GM23248 (cell line): Measurements from ENCODE around the gene OSR1. TPM values are rescaled to one million over a fixed set of nuclear protein-coding genes. Genes with fewer than 3 reads are reported as not detected.

Experiments used
- DNase-seq: peaks from one replicate; pipeline ENCODE4 v3.0.0-alpha.2; 2015
- H2AFZ ChIP-seq: fragments of 200-600 bp; sonication (generic); 2 replicates; pipeline ENCODE4 v1.6.1; 2016; ENCODE audit warnings: antibody characterized with exemption
- H3F3A ChIP-seq: fragments of 200-600 bp; sonication (generic); 2 replicates; pipeline ENCODE4 v1.6.1; 2016; ENCODE audit warnings: mild to moderate bottlenecking, antibody characterized with exemption, mixed run types; ENCODE audit not compliant: insufficient read depth
- H3K27ac ChIP-seq: fragments of 200-600 bp; sonication (generic); 2 replicates; pipeline ENCODE4 v1.5.1; 2016; ENCODE audit warnings: mild to moderate bottlenecking
- H3K27me3 ChIP-seq: fragments of 200-600 bp; sonication (generic); replicated peaks from 2 replicates; pipeline ENCODE4 v1.6.1; 2016; ENCODE audit warnings: mild to moderate bottlenecking; ENCODE audit not compliant: insufficient read depth
- H3K36me3 ChIP-seq: fragments of 200-600 bp; sonication (generic); 2 replicates; pipeline ENCODE4 v1.6.1; 2016; ENCODE audit warnings: low read depth, mild to moderate bottlenecking
- H3K4me1 ChIP-seq: fragments of 200-600 bp; sonication (generic); 2 replicates; pipeline ENCODE4 v1.6.1; 2016; ENCODE audit warnings: mild to moderate bottlenecking; ENCODE audit not compliant: insufficient read depth
- H3K4me2 ChIP-seq: fragments of 200-600 bp; sonication (generic); one replicate; pipeline ENCODE4 v1.6.1; 2016; ENCODE audit warnings: mild to moderate bottlenecking; ENCODE audit not compliant: unreplicated experiment
- H3K4me3 ChIP-seq: fragments of 200-600 bp; sonication (generic); 2 replicates; pipeline ENCODE4 v1.5.1; 2016; ENCODE audit warnings: mild to moderate bottlenecking
- H3K79me2 ChIP-seq: fragments of 200-600 bp; sonication (generic); 2 replicates; pipeline ENCODE4 v1.6.1; 2016; ENCODE audit warnings: mild to moderate bottlenecking; ENCODE audit not compliant: insufficient read depth
- H3K9ac ChIP-seq: fragments of 200-600 bp; sonication (generic); 2 replicates; pipeline ENCODE4 v1.6.1; 2016; ENCODE audit warnings: mild to moderate bottlenecking
- H3K9me2 ChIP-seq: fragments of 200-600 bp; sonication (generic); 2 replicates; pipeline ENCODE4 v1.6.1; 2016; ENCODE audit warnings: mixed run types, mild to moderate bottlenecking, moderate library complexity; ENCODE audit not compliant: insufficient read depth
- H3K9me3 ChIP-seq: fragments of 200-600 bp; sonication (generic); one replicate; pipeline ENCODE4 v1.6.1; 2017; ENCODE audit warnings: low read depth
- H4K20me1 ChIP-seq: fragments of 200-600 bp; sonication (generic); 2 replicates; pipeline ENCODE4 v1.6.0; 2016; ENCODE audit not compliant: insufficient read depth
- EZH2 ChIP-seq: fragments of 200-600 bp; sonication (generic); IDR thresholded peaks from 2 replicates; pipeline ENCODE4 v1.6.1; 2018; ENCODE audit warnings: antibody characterized with exemption, mild to moderate bottlenecking; ENCODE audit not compliant: insufficient read depth, poor library complexity, severe bottlenecking
- EZH2phosphoT487 ChIP-seq: fragments of 200-600 bp; sonication (generic); IDR thresholded peaks from 2 replicates; pipeline ENCODE4 v1.6.1; 2018; ENCODE audit warnings: antibody characterized with exemption, moderate library complexity, mild to moderate bottlenecking, low read depth; ENCODE audit not compliant: insufficient read depth
- WGBS, 2 experiments: methylation state at CpG; one replicate each; pipeline ENCODE4 v1.1.6; 2015 to 2017; ENCODE audit warnings: low lambda C conversion rate in 2 of 2, low coverage in 1 of 2; ENCODE audit errors: missing lambda C conversion rate in 2 of 2; 5-methylcytosine and 5-hydroxymethylcytosine counted together
- in situ Hi-C: fragments of 300-500 bp; cut with MboI; formaldehyde crosslinking; loops from 2 replicates; pipeline ENCODE4 v1.15.0; 2020
- microRNA-seq: library from miRNA; unstranded; fragments of <30 nt; microRNA quantifications from one replicate; pipeline ENCODE4, GENCODE V29; 2016; ENCODE audit warnings: borderline number of aligned reads
- polyA plus RNA-seq: library from polyadenylated mRNA; unstranded; fragments of >200 nt; fragmentation: Nextera tagmentation; extraction: Ambion mirVana; gene quantifications from 2 replicates; pipeline ENCODE4 v1.2.1, GENCODE V29; 2016
- small RNA-seq: library from RNA; depleted of rRNA; stranded (forward); fragments of <200 nt; gene quantifications from one replicate; pipeline ENCODE3, GENCODE V24; 2014; ENCODE audit warnings: low read depth, low replicate concordance
- total RNA-seq: library from RNA; depleted of rRNA; stranded (reverse); fragments of >200 nt; shearing (Covaris generic); gene quantifications from 2 replicates; pipeline ENCODE4 v1.2.3, GENCODE V29; 2014

The OSR1 gene
- total and polyA plus RNA-seq, 2 experiments from 2014 or later, result 16.9 to 21.1 TPM

GRCh38 chr2:19301706-19302105, 56.7 kb downstream of the OSR1 start:
- no peak overlapping the region for H3K4me2 ChIP-seq
- no peaks in the 10 kb centered on the region for H3K9me2 ChIP-seq
- H3K4me1 ChIP-seq, result no peaks in the 10 kb centered on the region
- H2AFZ ChIP-seq, result no peak overlapping the region
- H3K27ac ChIP-seq, result no peak overlapping the region
- TF ChIP-seq EZH2 (no peak), EZH2phosphoT487 (no peak)
- in situ Hi-C loops, result no loop called here
- no peak overlapping the region for H3K9ac ChIP-seq
- H3K36me3 ChIP-seq, result no peaks in the 10 kb centered on the region
- WGBS, 2 experiments, result 78% methylated on average over 4 of the region's 4 CpGs
- H3K4me3 ChIP-seq, result no peak overlapping the region
- no peaks in the 10 kb centered on the region for H3K79me2 ChIP-seq
- H3F3A ChIP-seq, result no peaks in the 10 kb centered on the region
- H4K20me1 ChIP-seq, result no peaks in the 10 kb centered on the region
- DNase-seq, result no peak
- H3K27me3 ChIP-seq, result no peaks in the 10 kb centered on the region
- H3K9me3 ChIP-seq, result no peaks in the 10 kb centered on the region

Small RNA genes within 50 kb of the gene (microRNA-seq; reads per million reads assigned to microRNA genes)
- gene MIR4757, result 3.6 reads per million

Small RNA genes within 50 kb of the gene (small RNA-seq; reads per million reads assigned to genes)
- not detected for gene MIR4757
